Ovary (tissue), 3 donors: ENCODE results near the gene CAPZB.

Source experiments
- CTCF ChIP-seq, 3 donors: fragments of 450-650 bp in 2 of 3; fragments of 200-600 bp in 1 of 3; IDR thresholded peaks; one replicate each; pipeline versions ENCODE4 v1.5.1 to v1.8.0; 2016 to 2022; ENCODE audit warnings: antibody characterized with exemption in 3 of 3, mild to moderate bottlenecking in 1 of 3
- EP300 ChIP-seq: sonication (generic); formaldehyde crosslinking; IDR thresholded peaks from one replicate; pipeline ENCODE4 v1.6.1; 2017; ENCODE audit warnings: antibody characterized with exemption
- POLR2A ChIP-seq: fragments of 450-650 bp; IDR thresholded peaks from one replicate; pipeline ENCODE4 v1.6.1; 2017; ENCODE audit warnings: antibody characterized with exemption, mild to moderate bottlenecking, moderate library complexity
- donor health status: DM: no; HTN: no; CAD: no.

DNA sequence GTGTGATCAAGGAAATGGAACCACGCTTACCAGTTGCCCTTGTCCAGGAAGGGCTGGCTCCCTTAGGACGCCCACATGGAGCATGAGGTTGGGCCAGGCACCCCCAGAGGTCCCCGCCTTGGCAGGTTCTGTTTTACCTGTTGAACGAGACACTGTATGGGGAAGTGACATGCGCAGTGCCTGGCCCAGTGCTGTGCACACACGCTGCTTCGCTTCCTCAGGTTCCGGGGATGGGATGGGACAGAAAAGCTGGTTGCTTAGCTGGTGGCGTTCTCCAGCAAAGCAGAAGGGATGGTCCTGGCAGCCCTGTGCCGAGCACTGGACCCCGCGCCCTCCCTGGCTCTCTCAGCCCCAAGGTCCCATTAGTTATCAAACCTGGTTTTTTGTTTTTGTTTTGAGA lies 152.5 kb downstream of the CAPZB start:
- TF ChIP-seq CTCF (IDR thresholded peaks at IDR 0.05) (no peak), POLR2A (no peak), EP300 (no peak)
